ENCODE data around the gene PRICKLE3.

Gene PRICKLE3

DNA sequence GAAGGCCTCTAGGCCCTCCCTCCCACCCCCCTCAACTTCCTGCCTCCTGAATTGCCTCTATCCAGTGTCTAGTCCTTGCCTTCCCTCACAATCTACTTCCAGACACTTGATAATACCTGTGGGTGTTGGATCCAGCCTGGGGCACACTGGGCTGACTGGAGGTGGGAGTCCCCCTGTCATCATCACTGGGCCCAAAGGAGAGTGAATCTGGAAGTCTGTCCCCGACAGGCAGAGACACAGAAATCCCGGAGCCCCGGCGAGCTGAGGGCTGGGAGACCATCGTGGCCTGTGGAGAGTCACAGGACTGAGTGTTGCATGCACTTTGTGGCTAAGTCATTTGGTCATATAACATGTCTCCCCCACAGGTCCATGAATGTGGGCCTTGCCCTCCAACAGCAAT, 22.2 kb upstream of the PRICKLE3 start:
- WGBS, 2 experiments, result 94 to 96% methylated on average over 5 of the region's 5 CpGs
- Histone ChIP-seq H3K27ac (ENCODE audit: insufficient read depth, low read depth, low read length, poor library complexity, severe bottlenecking) (no peak overlapping the region), H3K9me3 (ENCODE audit: control insufficient read depth, low read length) (no peaks in the 10 kb centered on the region), H3K27me3 (ENCODE audit: control insufficient read depth, insufficient read depth, low read length, poor library complexity, severe bottlenecking) (no peaks in the 10 kb centered on the region), H3K4me3 (ENCODE audit: insufficient read depth, low read depth, low read length) (no peak overlapping the region), H3K36me3 (ENCODE audit: control insufficient read depth, insufficient read depth, low read length) (no peaks in the 10 kb centered on the region), H3K4me1 (ENCODE audit: control insufficient read depth, insufficient read depth, low read length) (no peaks in the 10 kb centered on the region)

DNA sequence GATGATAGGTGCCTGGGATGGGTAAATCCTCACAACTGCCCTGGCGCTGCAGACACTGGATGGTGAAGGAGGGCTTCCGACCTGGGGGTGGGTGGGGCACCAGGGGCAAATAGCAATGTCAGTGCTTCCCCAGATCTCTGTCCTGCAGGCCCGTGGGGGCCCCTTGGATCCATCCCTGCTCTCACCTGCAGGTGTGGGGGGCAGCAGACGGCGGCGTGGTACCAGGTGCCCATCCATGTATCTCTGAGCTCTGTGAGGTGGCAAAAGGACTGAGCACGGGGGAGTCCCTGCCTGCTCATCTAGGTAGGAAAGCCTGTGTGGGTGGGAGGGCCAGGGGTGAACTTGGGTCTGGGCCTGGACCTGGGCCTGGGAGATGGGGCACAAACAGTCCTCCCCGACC, 20.4 kb upstream of the PRICKLE3 start:
- H3K4me3 ChIP-seq (ENCODE audit: insufficient read depth, low read depth, low read length), result no peak overlapping the region
- H3K27me3 ChIP-seq (ENCODE audit: control insufficient read depth, insufficient read depth, low read length, poor library complexity, severe bottlenecking), result no peaks in the 10 kb centered on the region
- 90 to 93% methylated on average over 8 of the region's 8 CpGs for WGBS, 2 experiments
- H3K4me1 ChIP-seq (ENCODE audit: control insufficient read depth, insufficient read depth, low read length), result no peaks in the 10 kb centered on the region
- H3K9me3 ChIP-seq (ENCODE audit: control insufficient read depth, low read length), result no peaks in the 10 kb centered on the region
- no peaks in the 10 kb centered on the region for H3K36me3 ChIP-seq (ENCODE audit: control insufficient read depth, insufficient read depth, low read length)
- H3K27ac ChIP-seq (ENCODE audit: insufficient read depth, low read depth, low read length, poor library complexity, severe bottlenecking), result no peak overlapping the region

GRCh38 chrX:49205443-49205842, 19.3 kb upstream of the PRICKLE3 start:
- H3K4me1 ChIP-seq (ENCODE audit: control insufficient read depth, insufficient read depth, low read length), result no peaks in the 10 kb centered on the region
- H3K27me3 ChIP-seq (ENCODE audit: control insufficient read depth, insufficient read depth, low read length, poor library complexity, severe bottlenecking), result no peaks in the 10 kb centered on the region
- no peaks in the 10 kb centered on the region for H3K36me3 ChIP-seq (ENCODE audit: control insufficient read depth, insufficient read depth, low read length)
- no peak overlapping the region for H3K4me3 ChIP-seq (ENCODE audit: insufficient read depth, low read depth, low read length)
- H3K9me3 ChIP-seq (ENCODE audit: control insufficient read depth, low read length), result no peaks in the 10 kb centered on the region
- 95 to 96% methylated on average over 13 of the region's 13 CpGs for WGBS, 2 experiments
- no peak overlapping the region for H3K27ac ChIP-seq (ENCODE audit: insufficient read depth, low read depth, low read length, poor library complexity, severe bottlenecking)

DNA sequence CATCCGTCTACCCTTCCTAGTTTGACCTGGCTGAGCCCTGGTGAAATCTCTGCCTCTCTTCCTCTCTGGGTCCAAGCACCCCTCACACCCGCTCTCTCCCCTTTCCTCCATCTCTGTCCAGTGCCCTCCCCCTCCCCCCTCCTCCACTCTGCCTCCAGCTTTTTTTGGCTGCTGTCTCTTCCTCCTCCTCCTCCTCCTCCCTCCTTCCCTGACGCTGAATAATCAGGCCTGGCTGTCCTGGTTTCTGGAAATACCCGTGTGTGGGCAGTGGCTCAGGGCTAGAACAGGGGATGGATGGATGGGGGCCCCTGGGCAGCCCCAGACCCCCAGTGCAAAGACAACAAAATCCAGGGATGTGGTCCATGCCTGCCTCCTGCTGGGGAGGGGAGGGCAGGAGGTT, 18.5 kb upstream of the PRICKLE3 start:
- H3K9me3 ChIP-seq (ENCODE audit: control insufficient read depth, low read length), result no peaks in the 10 kb centered on the region
- no peak overlapping the region for H3K27ac ChIP-seq (ENCODE audit: insufficient read depth, low read depth, low read length, poor library complexity, severe bottlenecking)
- no peaks in the 10 kb centered on the region for H3K4me1 ChIP-seq (ENCODE audit: control insufficient read depth, insufficient read depth, low read length)
- peaks cover 2% of the 10 kb centered on the region for H3K27me3 ChIP-seq (ENCODE audit: control insufficient read depth, insufficient read depth, low read length, poor library complexity, severe bottlenecking)
- no peaks in the 10 kb centered on the region for H3K36me3 ChIP-seq (ENCODE audit: control insufficient read depth, insufficient read depth, low read length)
- WGBS, 2 experiments, result 54 to 56% methylated on average over 3 to 4 of the region's 4 CpGs
- no peak overlapping the region for H3K4me3 ChIP-seq (ENCODE audit: insufficient read depth, low read depth, low read length)

DNA sequence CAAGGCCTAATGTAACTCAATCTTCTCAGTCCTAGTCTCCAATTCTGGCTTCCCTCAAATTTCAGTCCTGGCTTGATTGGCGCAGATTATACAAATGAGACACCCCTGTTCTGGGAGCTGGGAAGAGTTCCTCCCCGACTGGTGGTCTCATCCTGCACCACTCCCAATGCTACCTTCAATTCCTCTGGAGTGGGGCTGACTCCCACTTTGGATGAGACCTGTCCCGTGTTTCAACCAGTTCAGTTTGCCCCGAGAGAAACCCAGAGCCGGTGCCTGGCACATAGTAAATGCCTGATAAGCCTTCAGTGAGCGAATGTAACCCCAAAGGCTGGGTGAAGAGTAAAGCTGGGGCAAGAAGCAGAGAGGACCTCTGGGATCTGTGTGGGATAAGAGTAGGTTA, 17.8 kb upstream of the PRICKLE3 start:
- 90 to 96% methylated on average over 6 of the region's 6 CpGs for WGBS, 2 experiments
- Histone ChIP-seq H3K27me3 (ENCODE audit: control insufficient read depth, insufficient read depth, low read length, poor library complexity, severe bottlenecking) (peaks cover 9% of the 10 kb centered on the region), H3K27ac (ENCODE audit: insufficient read depth, low read depth, low read length, poor library complexity, severe bottlenecking) (no peak overlapping the region), H3K9me3 (ENCODE audit: control insufficient read depth, low read length) (no peaks in the 10 kb centered on the region), H3K4me1 (ENCODE audit: control insufficient read depth, insufficient read depth, low read length) (no peaks in the 10 kb centered on the region), H3K36me3 (ENCODE audit: control insufficient read depth, insufficient read depth, low read length) (no peaks in the 10 kb centered on the region), H3K4me3 (ENCODE audit: insufficient read depth, low read depth, low read length) (no peak overlapping the region)

- H3K27ac ChIP-seq (ENCODE audit: insufficient read depth, low read depth, low read length, poor library complexity, severe bottlenecking), result no peak overlapping the region
- WGBS, 2 experiments, result 79 to 86% methylated on average over 3 of the region's 3 CpGs
- no peak overlapping the region for H3K4me3 ChIP-seq (ENCODE audit: insufficient read depth, low read depth, low read length)
- no peaks in the 10 kb centered on the region for H3K4me1 ChIP-seq (ENCODE audit: control insufficient read depth, insufficient read depth, low read length)
- no peaks in the 10 kb centered on the region for H3K36me3 ChIP-seq (ENCODE audit: control insufficient read depth, insufficient read depth, low read length)
- H3K9me3 ChIP-seq (ENCODE audit: control insufficient read depth, low read length), result no peaks in the 10 kb centered on the region
- H3K27me3 ChIP-seq (ENCODE audit: control insufficient read depth, insufficient read depth, low read length, poor library complexity, severe bottlenecking), result peaks cover 13% of the 10 kb centered on the region
Measured at GRCh38 chrX:49203536-49203935, 17.4 kb upstream of the PRICKLE3 start.

DNA sequence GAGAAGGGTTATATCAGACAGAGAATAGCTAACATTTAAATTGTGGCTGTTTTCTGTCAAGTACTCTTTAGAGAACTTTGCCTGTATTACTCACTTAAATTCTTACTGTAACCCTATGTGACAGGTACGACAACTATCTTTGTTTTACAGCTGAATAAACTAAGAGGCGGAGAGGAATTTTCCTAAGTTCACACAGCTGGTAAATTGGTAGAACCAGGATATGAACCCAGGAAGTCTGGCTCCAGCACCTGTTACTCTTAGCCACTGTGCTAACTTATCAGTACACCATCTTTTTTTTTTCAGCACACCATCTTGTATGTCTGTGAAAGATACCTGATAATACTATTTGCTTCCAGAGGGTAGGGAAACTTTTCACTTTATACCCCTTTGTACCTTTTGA, 15.8 kb upstream of the PRICKLE3 start:
- H3K27ac ChIP-seq (ENCODE audit: insufficient read depth, low read depth, low read length, poor library complexity, severe bottlenecking), result no peak overlapping the region
- 85 to 96% methylated on average over 2 of the region's 2 CpGs for WGBS, 2 experiments
- no peak overlapping the region for H3K4me3 ChIP-seq (ENCODE audit: insufficient read depth, low read depth, low read length)
- peaks cover 21% of the 10 kb centered on the region for H3K27me3 ChIP-seq (ENCODE audit: control insufficient read depth, insufficient read depth, low read length, poor library complexity, severe bottlenecking)
- H3K4me1 ChIP-seq (ENCODE audit: control insufficient read depth, insufficient read depth, low read length), result no peaks in the 10 kb centered on the region
- no peaks in the 10 kb centered on the region for H3K36me3 ChIP-seq (ENCODE audit: control insufficient read depth, insufficient read depth, low read length)
- no peaks in the 10 kb centered on the region for H3K9me3 ChIP-seq (ENCODE audit: control insufficient read depth, low read length)

DNA sequence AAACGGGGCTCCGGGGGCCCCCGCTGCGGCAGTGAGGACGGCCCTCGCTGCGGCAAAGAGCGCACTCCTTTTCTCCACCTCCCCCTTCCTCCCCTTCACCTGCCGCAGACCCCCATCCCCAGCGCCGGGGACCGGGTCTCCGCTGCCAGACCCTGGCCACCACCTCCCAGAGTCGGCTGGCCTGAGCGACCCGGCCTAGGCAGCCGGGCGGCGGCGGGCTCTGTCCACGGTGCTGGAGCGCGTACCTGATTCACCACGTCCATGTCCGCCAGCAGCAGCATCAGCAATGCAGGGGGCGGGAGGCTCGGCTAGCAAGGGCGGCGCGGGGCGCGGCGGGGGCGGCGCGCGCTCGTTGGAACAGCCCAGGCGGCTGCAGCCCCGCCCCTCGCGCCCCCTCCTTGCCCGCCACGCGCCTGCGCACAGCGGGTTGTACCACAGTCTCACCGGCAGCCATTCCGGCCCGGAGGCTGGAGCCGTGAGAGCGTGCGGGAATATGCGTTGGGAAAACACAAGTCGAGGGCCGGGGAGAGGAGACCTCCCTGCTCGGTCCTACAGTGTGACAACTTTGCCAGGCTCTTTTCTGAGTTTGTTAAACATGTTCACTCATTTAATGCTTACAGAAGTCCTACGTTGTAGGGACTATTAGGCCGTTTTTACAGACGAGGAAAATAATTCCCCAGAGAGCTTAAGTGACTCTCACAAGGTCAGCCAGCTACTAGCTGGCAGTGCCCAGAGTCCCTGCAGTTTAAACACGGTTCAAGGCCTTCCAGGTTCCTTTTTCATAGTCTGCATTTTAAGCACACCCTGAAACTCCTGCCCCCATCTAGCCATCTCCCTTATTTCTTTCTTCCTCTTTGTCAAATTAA, 14.0 kb upstream of the PRICKLE3 start, which contains the start of gene SYP:
TSS of gene SYP (minus strand) at position 288 of the 866 bp plus-strand sequence. CDS start at position 281, 7 bp downstream.
- H3K27ac ChIP-seq (ENCODE audit: insufficient read depth, low read depth, low read length, poor library complexity, severe bottlenecking), result no peak within 1 kb of the TSS
- H3K4me3 ChIP-seq (ENCODE audit: insufficient read depth, low read depth, low read length), result no peak within 1 kb of the TSS
- 4% methylated on average over 60 of the region's 61 CpGs for WGBS, 2 experiments
- H3K9me3 ChIP-seq (ENCODE audit: control insufficient read depth, low read length), result no peaks in the 10 kb centered on the region
- H3K36me3 ChIP-seq (ENCODE audit: control insufficient read depth, insufficient read depth, low read length), result no peaks in the 10 kb centered on the region
- no peaks in the 10 kb centered on the region for H3K4me1 ChIP-seq (ENCODE audit: control insufficient read depth, insufficient read depth, low read length)
- peaks cover 21% of the 10 kb centered on the region for H3K27me3 ChIP-seq (ENCODE audit: control insufficient read depth, insufficient read depth, low read length, poor library complexity, severe bottlenecking)

DNA sequence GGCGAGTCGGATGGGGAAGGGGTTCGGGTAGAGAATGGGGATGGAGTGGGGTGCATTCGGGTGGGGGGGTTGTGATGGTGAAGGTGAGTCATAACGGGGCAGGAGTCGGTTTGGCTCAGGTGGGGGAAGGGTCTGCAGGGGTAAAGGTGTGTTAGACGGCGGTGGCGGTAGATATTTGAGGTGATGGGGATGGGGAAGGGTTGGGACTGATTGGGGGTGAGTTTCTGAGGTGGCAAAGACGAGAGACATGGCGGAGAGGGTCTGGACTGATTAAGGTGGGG, 13.1 kb upstream of the PRICKLE3 start:
- no peak overlapping the region for H3K27ac ChIP-seq (ENCODE audit: insufficient read depth, low read depth, low read length, poor library complexity, severe bottlenecking)
- H3K4me1 ChIP-seq (ENCODE audit: control insufficient read depth, insufficient read depth, low read length), result no peaks in the 10 kb centered on the region
- H3K27me3 ChIP-seq (ENCODE audit: control insufficient read depth, insufficient read depth, low read length, poor library complexity, severe bottlenecking), result peaks cover 21% of the 10 kb centered on the region
- WGBS, 2 experiments, result 8 to 12% methylated on average over 11 of the region's 11 CpGs
- H3K36me3 ChIP-seq (ENCODE audit: control insufficient read depth, insufficient read depth, low read length), result no peaks in the 10 kb centered on the region
- no peak overlapping the region for H3K4me3 ChIP-seq (ENCODE audit: insufficient read depth, low read depth, low read length)
- H3K9me3 ChIP-seq (ENCODE audit: control insufficient read depth, low read length), result no peaks in the 10 kb centered on the region

DNA sequence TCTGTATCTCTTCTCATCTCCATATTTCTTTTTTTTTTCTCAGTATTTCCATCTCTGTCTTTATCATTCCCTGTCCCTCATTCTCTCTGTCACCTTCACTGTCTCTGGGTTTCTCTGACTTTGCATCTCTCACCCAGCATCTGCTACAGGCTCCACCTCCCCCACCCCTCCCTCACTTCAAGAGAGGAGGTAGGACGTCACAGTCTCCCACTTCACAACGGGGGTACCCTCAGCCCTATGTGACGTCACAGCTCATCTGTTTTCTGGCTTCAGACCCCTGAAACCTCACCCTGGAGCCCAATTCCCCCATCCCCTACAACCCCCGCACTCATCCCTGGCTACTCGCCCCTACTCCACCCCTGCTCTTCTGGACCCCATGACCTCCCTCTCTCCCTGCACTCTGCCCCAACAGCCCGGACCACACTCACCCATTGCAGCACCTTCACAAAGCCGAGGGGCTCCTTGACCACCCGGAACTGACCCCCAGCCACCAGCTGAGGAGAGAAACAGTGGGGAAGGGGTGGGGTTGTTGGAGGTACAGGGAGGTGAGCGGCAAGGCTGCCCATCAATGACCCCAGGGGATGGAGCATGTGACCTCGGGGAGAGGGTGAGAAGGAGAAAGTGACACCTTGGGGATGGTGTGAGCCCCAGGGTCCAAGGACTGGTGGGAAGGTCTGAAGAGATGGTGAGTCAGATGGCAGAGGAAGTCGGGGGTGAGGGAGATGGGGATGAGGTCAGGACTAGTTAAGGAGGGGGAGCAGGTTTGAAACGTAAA, 12.6 kb upstream of the PRICKLE3 start:
- Histone ChIP-seq H3K27me3 (ENCODE audit: control insufficient read depth, insufficient read depth, low read length, poor library complexity, severe bottlenecking) (peaks cover 21% of the 10 kb centered on the region), H3K36me3 (ENCODE audit: control insufficient read depth, insufficient read depth, low read length) (no peaks in the 10 kb centered on the region), H3K4me1 (ENCODE audit: control insufficient read depth, insufficient read depth, low read length) (no peaks in the 10 kb centered on the region), H3K4me3 (ENCODE audit: insufficient read depth, low read depth, low read length) (no peak overlapping the region), H3K9me3 (ENCODE audit: control insufficient read depth, low read length) (no peaks in the 10 kb centered on the region), H3K27ac (ENCODE audit: insufficient read depth, low read depth, low read length, poor library complexity, severe bottlenecking) (no peak overlapping the region)
- WGBS, 2 experiments, result 20 to 26% methylated on average over 11 to 12 of the region's 12 CpGs

Measured in ectodermal cell (in vitro differentiated cells).